Ishikawa (cell line): ENCODE results near the gene DUSP16.

Source experiments
- EP300 ChIP-seq: IDR thresholded peaks from 2 replicates; pipeline ENCODE4 v1.6.1; 2012; ENCODE audit warnings: borderline replicate concordance
- USF1 ChIP-seq: IDR thresholded peaks from 2 replicates; pipeline ENCODE4 v1.6.1; 2012

DNA sequence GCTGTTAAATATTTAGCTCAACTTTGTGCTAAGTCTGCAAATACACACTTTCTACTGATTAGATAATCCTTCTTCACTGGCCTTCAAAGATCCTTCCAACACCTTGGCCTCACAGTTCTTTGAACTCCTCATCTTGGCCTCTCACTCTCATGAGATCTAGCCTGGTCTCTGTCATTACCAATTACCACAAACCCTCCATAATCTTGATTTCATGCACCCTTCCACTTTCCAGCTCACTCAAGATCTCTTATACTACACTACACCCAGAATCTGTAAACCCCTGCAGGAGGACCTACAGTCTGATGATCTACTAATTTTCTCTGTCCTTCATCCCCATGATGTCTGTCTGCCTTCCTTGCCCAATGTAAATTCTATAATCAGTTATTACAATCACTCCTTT, 71.1 kb downstream of the DUSP16 start:
- TF ChIP-seq EP300, result no peak
- TF ChIP-seq USF1, result no peak
